AG10803 (cell line): ENCODE results near the gene LHX6.
A peak's percentile ranks its signal among the peaks of the same experiment; 100 is the strongest.

ENCODE experiments used
- DNase-seq: peaks from one replicate; pipeline ENCODE4 v3.0.0; 2010; ENCODE audit warnings: low read depth
- H3K4me3 ChIP-seq: 2 replicates; pipeline ENCODE4 v1.5.1; 2011; ENCODE audit warnings: mild to moderate bottlenecking, low read length, control low read depth
- CTCF ChIP-seq: conservative IDR thresholded peaks from 2 replicates; pipeline ENCODE4 v1.5.1; 2011; ENCODE audit warnings: mild to moderate bottlenecking, low read length, control low read depth, inconsistent platforms

The LHX6 gene

DNA sequence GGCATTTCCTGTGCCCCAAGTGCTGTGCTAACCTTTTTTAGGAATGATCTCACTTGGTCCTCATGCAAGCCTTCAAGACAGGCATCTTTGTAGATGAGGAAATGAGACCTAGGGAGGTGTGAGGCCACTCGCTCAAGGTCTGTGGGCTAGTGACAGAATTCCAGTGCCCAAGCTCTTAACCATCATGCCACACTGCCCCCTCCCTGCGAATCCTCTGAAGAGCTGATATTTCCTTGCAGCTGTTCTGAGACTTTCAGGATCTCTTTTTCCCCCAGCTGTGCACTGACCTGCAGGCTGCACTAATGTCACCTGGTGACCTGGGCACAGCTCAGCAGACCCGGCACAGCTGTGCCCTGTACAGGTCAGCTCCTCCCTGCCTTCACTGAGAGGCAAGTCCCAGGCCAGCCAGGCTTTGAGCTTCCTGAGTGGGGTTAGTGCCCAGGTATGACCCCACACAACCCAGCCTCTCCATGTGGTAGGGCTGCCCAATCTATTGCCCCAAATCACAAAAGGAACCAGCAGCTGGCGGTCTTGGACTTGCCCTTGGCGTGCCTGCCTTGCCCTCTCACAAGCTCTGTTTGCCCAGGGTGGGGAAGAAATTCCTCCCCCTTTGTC is 36.4 kb downstream of the LHX6 start:
- peak; percentile 5 for DNase-seq
- no peak for TF ChIP-seq CTCF
- no peak overlapping the region for H3K4me3 ChIP-seq

DNA sequence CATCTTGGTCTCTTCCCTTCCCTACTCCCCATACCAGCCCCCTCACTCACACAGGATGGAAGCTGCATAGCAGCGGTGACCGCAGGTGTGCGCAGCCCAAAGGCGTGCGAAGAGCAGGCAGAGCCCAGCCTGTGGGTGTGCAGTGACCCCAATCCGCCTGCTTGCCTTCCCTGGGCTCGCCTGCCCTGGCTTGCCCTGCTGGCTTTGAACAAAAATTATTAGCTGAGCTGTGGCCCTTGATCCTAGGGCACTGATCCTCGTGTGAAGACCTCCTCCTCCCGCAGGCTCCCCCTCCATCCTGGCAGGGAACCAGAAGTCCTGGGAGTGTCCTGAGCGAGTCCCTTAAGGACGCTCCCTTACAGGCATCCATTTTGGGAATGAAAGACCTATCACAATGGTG is 37.2 kb downstream of the LHX6 start:
- no peak for TF ChIP-seq CTCF
- no peak for DNase-seq
- no peak overlapping the region for H3K4me3 ChIP-seq

DNA sequence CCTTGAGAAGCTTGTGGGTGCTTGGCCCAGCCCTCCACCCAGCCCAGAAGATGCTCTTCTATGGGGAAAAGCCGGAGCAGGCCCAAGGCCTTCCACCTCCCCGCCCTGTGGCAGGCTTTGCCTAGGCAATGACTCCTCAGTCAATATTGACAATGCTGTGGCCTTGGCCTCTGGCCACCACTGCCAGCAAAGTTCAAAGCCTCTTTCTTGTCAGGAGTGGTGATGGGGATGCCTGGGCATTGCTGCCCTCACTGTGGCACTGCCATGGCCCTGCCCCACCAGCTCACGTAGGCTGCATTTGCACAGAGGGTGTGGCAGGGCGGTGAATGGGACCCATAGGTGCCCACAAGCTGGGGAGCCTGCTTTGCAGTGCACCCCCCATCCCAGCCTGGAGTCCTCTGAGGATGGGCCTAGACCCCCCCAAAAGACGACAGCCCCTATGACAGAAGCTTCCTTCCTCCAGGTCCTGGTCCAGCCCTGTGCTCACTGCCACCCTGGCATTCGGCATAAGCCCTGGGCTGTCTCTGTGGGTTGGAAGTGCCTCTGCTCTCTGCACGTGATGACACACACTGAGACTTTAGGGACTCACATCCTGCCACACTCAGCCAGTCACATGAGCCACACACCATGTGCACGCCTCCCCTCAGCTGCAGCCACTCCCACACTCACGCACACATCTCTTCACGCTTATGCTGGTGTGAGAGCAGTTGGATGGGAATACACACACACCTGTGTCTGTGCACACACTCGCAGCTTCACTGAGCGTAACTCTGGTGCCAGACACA is 38.0 kb downstream of the LHX6 start:
- TF ChIP-seq CTCF: no peak
- DNase-seq: peak; percentile 31
- no peak overlapping the region for H3K4me3 ChIP-seq

- no peak overlapping the region for H3K4me3 ChIP-seq
- no peak for TF ChIP-seq CTCF
- DNase-seq: no peak
Observed at GRCh38 chr9:122188369-122188768, 40.4 kb downstream of the LHX6 start.

GRCh38 chr9:122186777-122187470 is 41.8 kb downstream of the LHX6 start:
- TF ChIP-seq CTCF: no peak
- no peak overlapping the region for H3K4me3 ChIP-seq

DNA sequence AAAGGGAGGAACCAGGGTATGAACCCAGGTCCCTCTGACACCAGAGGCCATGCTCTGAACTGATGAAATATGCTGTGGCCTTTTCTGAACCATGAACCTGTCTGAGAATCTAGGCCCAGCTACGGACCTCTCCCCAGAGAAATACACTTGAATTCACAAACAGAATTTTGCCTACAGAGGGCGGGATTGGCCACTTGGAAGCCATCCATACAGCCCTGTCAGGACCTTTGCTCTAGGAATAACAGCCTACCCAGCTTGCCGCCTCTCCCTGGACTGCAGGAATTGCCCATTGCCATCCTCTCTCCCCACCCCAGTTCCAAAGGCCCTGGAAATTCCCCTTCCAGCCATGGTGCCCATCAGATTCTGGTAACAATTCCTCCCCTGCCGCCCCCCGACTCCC is 42.5 kb downstream of the LHX6 start:
- H3K4me3 ChIP-seq: no peak overlapping the region
- no peak for DNase-seq
- no peak for TF ChIP-seq CTCF

More at GRCh38 chr9:122186777-122187470, 41.8 kb downstream of the LHX6 start:
- no peak for DNase-seq

DNA sequence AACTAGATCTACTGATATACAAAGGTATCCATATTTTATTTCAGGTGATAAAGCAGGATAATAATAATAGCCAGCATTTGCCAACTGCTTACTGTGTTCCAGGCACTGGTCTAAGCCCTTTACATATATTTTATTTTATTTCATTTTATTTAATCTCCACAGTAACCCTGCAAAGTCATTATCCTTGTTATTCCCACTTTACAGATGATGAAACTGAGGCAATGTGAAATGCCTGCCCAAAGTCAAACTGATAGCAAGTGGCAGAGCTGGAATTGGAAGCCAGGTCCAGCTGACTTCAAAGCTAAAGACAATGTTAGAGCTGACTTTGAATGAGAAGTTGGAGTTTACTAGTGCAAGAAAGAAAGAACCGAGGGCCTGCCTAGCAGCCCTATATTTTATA is 44.2 kb downstream of the LHX6 start:
- no peak overlapping the region for H3K4me3 ChIP-seq
- no peak for DNase-seq
- no peak for TF ChIP-seq CTCF
